GM21447 (cell line): ENCODE data around the gene RAB40AL.
"Not testable (repeated sequence)": the region's sequence is repeated elsewhere in the genome, so short reads cannot be mapped to it uniquely, and the experiment has no call there.

Experiments
- ATAC-seq: cut with Tn5 transposase; IDR thresholded peaks from one replicate; pipeline ENCODE4 v1.9.1; 2021; ENCODE audit not compliant: unreplicated experiment

RAB40AL gene

GRCh38 chrX:102936972-102937371 is at the start of gene RAB40AL:
Gene RAB40AL (plus strand): TSS chrX:102937272. CDS start chrX:102937319, 47 bp downstream.
- not testable (repeated sequence) for ATAC-seq

DNA sequence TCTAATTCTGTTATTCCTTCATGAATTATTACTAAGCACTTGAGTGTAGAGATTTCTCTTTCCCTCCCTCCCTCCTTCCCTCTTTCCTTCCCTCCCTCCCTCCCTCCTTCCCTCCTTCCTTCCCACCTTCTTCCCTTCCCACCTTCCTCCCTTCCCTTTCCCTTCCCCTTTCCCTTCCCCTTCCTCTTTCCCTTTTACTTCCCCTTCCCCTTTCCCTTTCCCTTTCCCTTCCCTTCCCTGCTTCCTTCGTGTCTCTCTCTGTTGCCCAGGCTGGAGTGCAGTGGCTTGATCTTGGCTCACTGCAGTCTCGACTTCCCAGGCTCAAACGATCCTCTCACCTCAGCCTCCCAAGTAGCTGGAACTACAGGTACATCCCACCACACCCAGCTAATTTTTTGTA is 49.4 kb upstream of the RAB40AL start:
- no peak for ATAC-seq

DNA sequence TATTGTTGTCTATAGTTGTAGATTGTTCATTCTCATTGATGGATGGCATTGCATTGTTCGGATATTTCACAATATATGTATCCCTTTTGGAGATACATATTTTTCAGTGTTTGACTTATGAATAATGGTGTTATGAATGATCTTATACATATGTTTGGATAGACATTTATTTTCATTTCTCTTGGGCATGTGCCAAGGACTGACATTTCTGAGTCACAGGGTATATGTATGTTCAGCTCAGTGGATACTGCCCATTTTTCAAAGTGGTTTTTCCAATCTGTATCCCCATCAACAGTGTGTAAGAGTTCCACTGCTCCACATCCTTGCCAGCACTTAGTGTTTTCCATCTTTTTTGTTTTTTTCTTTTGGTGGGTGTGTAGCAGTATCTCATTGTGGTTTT is 45.0 kb upstream of the RAB40AL start:
- ATAC-seq = no peak

GRCh38 chrX:102899940-102900916 is 36.8 kb upstream of the RAB40AL start:
- ATAC-seq = peak; percentile 94

- no peak for ATAC-seq
Measured at GRCh38 chrX:102902355-102902754, 34.7 kb upstream of the RAB40AL start.

DNA sequence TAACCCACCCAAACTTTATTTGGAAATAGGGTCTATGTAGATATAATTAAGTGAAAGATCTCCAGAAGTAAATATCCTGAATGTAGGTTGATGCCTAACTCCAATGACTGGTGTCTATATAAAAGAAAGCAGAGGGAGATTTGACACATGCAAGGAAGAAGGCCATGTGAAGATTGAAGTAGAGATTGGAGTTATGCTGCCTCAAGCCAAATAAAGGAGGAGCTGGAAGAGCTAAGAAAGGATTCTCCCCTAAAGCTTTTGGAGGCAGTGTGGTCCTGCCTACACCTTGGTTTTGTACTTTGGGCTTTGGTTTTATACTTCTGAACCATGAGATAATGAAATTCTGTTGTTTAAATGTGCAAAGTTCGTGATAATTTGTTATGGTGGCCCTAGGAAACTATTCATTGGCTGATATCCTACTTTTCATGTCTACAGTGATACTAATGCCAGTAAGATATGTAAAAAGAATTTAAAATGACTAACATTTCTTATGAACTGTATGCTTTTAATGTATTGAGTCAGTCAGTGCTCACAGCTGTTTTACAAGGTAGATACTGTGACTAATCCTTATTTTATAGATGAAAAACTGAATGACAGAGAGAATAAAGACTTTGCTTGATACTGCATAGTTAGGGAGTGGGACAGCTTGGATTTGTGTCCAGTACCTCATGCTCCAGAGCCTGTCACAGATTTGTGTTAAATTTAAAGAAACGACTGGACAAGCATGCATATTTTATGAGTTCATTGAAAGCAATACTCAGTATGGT is 5.9 kb upstream of the RAB40AL start:
- no peak for ATAC-seq

GRCh38 chrX:102934624-102935023 is 2.4 kb upstream of the RAB40AL start:
- no peak for ATAC-seq

DNA sequence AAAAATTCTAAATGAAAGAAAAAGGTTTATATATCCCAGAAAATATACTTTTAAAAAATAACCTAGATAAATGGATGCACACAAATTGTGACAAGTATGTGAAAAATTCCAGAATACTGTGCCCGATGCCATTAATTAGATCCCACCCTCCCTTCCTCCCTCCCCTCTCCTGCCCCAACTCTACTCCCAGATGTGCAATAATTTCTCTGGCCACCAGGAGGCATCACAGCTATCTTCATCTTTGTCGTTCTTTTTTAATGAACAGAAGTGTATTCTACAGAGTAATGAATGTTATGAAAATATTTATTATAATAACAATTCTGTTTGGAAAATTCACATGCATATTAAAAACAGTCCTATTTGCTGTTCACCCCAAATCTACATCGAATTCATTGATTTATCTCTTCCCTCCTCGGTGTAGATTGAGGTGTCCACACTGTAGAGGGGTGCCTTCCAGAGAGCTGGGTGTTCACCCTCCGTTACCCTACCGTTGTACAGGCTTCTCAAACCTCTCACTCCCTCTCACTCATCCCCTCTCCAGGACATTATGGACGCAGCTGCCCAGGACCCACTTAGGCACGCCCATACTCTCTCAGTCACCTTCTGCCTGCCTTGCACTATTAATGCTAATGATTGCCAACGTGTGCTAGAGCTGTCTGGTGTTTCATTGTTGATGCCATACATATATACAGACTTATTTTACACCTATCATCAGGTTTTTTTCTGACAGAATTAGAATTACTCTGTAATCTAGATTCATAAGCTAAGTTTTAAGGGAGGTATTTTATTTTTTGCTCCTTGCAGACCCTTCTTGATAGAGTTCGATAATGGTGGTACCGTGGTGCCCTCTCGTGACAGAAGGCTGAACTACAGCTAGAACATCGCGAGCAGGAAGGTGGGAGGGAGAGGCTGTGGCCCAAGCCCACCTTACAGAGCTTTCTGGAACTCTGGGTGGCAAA is 14.1 kb downstream of the RAB40AL start:
- no peak for ATAC-seq

- ATAC-seq = no peak
Measured at GRCh38 chrX:102957751-102958150, 20.7 kb downstream of the RAB40AL start.

GRCh38 chrX:102958794-102959193 is 21.7 kb downstream of the RAB40AL start:
- ATAC-seq = no peak

GRCh38 chrX:102959471-102959870 is 22.4 kb downstream of the RAB40AL start:
- no peak for ATAC-seq

GRCh38 chrX:102963955-102964354 is 26.9 kb downstream of the RAB40AL start:
- ATAC-seq = no peak

DNA sequence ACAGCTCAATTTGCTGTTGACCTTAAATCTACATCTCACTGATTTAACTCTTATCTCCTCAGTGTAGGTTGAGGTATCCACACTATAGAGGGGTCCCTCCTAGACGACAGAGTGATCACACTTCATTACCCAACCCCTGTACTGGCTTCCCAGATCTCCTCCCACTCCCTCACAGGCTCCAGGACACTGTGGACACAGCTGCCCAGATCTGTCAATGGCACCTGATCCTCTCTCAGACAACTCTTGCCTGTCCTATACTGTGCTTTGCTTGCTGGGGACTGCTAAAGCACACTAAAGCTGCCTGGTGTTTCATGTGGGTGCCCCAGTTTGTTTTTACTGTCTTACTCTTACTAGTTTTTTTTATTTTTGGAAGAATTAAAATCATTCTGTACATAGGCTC is 27.9 kb downstream of the RAB40AL start:
- ATAC-seq = no peak

- ATAC-seq = no peak
Measured at GRCh38 chrX:102966701-102967100, 29.6 kb downstream of the RAB40AL start.

DNA sequence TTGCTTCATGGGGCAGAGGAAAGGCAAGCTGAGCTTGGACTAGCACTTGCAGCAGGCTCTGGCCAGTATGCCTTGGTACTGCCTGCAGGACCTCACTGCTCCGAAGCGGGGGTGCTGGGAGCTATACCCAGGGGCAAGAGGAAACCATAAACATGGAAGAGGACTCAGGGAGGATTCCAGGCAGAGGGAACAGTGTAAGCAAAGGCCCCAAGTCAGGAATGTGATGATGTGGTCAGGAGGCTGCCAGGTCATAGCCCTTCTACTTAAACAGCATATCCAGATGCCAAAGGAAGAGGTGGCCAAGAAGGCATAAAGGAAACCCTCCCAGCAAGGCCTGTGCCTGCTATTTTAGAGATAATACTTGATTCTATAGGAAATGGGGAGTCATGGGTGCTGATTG is 31.1 kb downstream of the RAB40AL start:
- ATAC-seq = no peak

DNA sequence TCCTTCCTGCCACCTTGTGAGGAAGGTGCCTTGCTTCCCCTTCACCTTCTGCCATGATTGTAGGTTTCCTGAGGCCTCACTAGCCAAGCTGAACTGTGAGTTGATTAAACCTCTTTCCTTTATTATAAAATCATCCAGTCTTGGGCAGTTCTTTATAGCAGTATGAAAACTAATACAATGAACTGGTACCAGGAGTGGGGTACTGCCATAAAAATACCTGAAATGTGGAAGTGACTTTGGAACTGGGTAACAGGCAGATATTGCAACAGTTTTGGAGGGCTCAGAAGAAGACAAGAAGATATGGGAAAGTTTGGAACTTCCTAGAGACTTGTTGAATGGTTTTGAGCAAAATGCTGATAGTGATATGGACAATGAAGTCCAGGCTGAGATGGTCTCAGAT is 34.5 kb downstream of the RAB40AL start:
- not testable (repeated sequence) for ATAC-seq

GRCh38 chrX:102975016-102975415 is 37.9 kb downstream of the RAB40AL start:
- ATAC-seq = no peak

DNA sequence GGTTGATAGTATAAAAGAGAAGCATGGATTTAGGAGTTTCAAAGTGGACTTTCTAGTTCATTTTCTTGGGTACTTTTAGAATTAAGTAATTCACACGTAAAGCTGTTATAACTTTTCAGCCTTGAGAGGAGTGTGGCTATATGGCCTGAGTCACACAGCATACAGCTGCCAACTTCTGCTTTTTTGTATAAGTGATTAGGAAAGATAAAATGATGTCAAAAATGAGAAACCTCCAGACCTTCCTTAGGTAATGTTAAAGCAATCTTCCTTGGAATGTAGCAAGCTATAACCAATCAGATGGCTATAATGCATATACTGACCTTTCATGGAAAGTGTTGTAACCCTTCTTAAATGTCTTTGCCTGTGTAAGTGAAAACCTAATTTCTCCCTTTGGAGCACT is 39.2 kb downstream of the RAB40AL start:
- no peak for ATAC-seq

GRCh38 chrX:102976793-102977495 is 39.9 kb downstream of the RAB40AL start:
- ATAC-seq = no peak

- no peak for ATAC-seq
Measured at GRCh38 chrX:102978594-102978993, 41.5 kb downstream of the RAB40AL start.
